GM12878 (cell line): ENCODE data around the gene WDR77. TPM values are rescaled to one million over a fixed set of nuclear protein-coding genes. Genes with fewer than 3 reads are reported as not detected.

Experiments used
- ATAC-seq: fragments of 200-7000 bp; cut with Tn5 transposase; 3 replicates; pipeline ENCODE4 v1.9.1; 2020; ENCODE audit warnings: mild to moderate bottlenecking, moderate library complexity
- BruUV-seq: library from RNA; stranded (reverse); fragments of 400-500 nt; replicated peaks from 2 replicates; lab custom pipeline; 2021; lab: Mats Ljungman, UMichigan
- CTCF ChIA-PET: fragments of 300-600 bp; sonication (Branson Sonifier 250); formaldehyde crosslinking; extraction: SDS; loops from one replicate; lab custom pipeline; 2021; ENCODE audit warnings: inconsistent platforms; lab: Yijun Ruan, JAX
- POLR2A ChIA-PET: fragments of 350-600 bp; formaldehyde crosslinking; extraction: SDS; loops from one replicate; lab custom pipeline; 2021; ENCODE audit warnings: inconsistent platforms; lab: Charles Lee
- RAD21 ChIA-PET: fragments of 300-600 bp; sonication (Branson Sonifier 250); formaldehyde crosslinking; loops from one replicate; lab custom pipeline; 2023; ENCODE audit warnings: antibody characterized with exemption; ENCODE audit not compliant: unreplicated experiment; lab: Charles Lee
- SMC1A ChIA-PET: fragments of 300-600 bp; sonication (Branson Sonifier 250); formaldehyde crosslinking; loops from one replicate; lab custom pipeline; 2023; ENCODE audit not compliant: unreplicated experiment, uncharacterized antibody; lab: Charles Lee
- DNase-seq: peaks from one replicate; pipeline ENCODE4 v3.0.0-alpha.2; 2011; ENCODE audit warnings: low read depth, low spot score
- FAIRE-seq: peaks from 3 replicates; lab custom pipeline; 2011; peaks lifted over from hg19 to GRCh38; lab: Jason Lieb, UNC
- H2AFZ ChIP-seq: 2 replicates; pipeline ENCODE4 v1.6.0; 2011; ENCODE audit warnings: low read depth, low read length, control low read depth; ENCODE audit not compliant: control insufficient read depth
- H3K27ac ChIP-seq: 2 replicates; pipeline ENCODE4 v1.5.1; 2011; ENCODE audit warnings: control low read depth; ENCODE audit not compliant: control insufficient read depth, insufficient read depth
- H3K27me3 ChIP-seq, 2 experiments: replicated peaks in 1 of 2; 2 replicates each; pipeline versions ENCODE4 v1.6.0 to v1.6.1; 2011; ENCODE audit warnings: low read length in 1 of 2; ENCODE audit not compliant: control insufficient read depth in 2 of 2, insufficient read depth in 2 of 2
- H3K36me3 ChIP-seq, 2 experiments: 2 replicates each; pipeline ENCODE4 v1.5.1; 2011; ENCODE audit warnings: low read length in 1 of 2; ENCODE audit not compliant: control insufficient read depth in 2 of 2, insufficient read depth in 2 of 2
- H3K4me1 ChIP-seq: 2 replicates; pipeline ENCODE4 v1.6.1; 2011; ENCODE audit warnings: mild to moderate bottlenecking, low read length, moderate library complexity, mixed read lengths; ENCODE audit not compliant: control insufficient read depth, insufficient read depth
- H3K4me2 ChIP-seq: 2 replicates; pipeline ENCODE4 v1.6.0; 2011; ENCODE audit warnings: control low read depth; ENCODE audit not compliant: control insufficient read depth, insufficient read depth
- H3K4me3 ChIP-seq: fragments of 200-600 bp; sonication (generic); 2 replicates; pipeline ENCODE4 v1.5.1; 2016
- H3K79me2 ChIP-seq: 2 replicates; pipeline ENCODE4 v1.6.0; 2011; ENCODE audit warnings: low read length; ENCODE audit not compliant: control insufficient read depth, insufficient read depth
- H3K9ac ChIP-seq: 2 replicates; pipeline ENCODE4 v1.8.0; 2011; ENCODE audit warnings: low read length, control low read depth, mixed read lengths; ENCODE audit not compliant: control insufficient read depth, insufficient read depth
- H3K9me3 ChIP-seq: replicated peaks from 3 replicates; pipeline ENCODE4 v1.5.1; 2011; ENCODE audit warnings: mild to moderate bottlenecking, low read length; ENCODE audit not compliant: control insufficient read depth, insufficient read depth
- H4K20me1 ChIP-seq: 2 replicates; pipeline ENCODE4 v1.6.0; 2011; ENCODE audit not compliant: control insufficient read depth, insufficient read depth
- EZH2 ChIP-seq: IDR thresholded peaks from 2 replicates; pipeline ENCODE4 v1.6.1; 2012; ENCODE audit warnings: low read depth, mild to moderate bottlenecking, control low read depth, inconsistent platforms, low read length, borderline replicate concordance; ENCODE audit not compliant: control insufficient read depth
- MTA3 ChIP-seq: IDR thresholded peaks from 2 replicates; pipeline ENCODE4 v1.6.1; 2012; ENCODE audit warnings: low read length, inconsistent platforms, borderline replicate concordance
- POLR2A ChIP-seq: IDR thresholded peaks from 2 replicates; pipeline ENCODE4 v1.6.1; 2011; ENCODE audit warnings: low read depth, mild to moderate bottlenecking, low read length
- RUNX3 ChIP-seq: IDR thresholded peaks from 2 replicates; pipeline ENCODE4 v1.6.1; 2012; ENCODE audit warnings: low read length, inconsistent platforms
- SIX5 ChIP-seq: IDR thresholded peaks from 2 replicates; pipeline ENCODE4 v1.6.1; 2011; ENCODE audit warnings: mild to moderate bottlenecking, low read depth, low read length, moderate library complexity; ENCODE audit not compliant: severe bottlenecking
- TBL1XR1 ChIP-seq: IDR thresholded peaks from 2 replicates; pipeline ENCODE4 v1.6.1; 2012; ENCODE audit warnings: low read depth, low read length, improper control_type of control experiment
- WGBS: methylation state at CpG from one replicate; pipeline ENCODE4 v1.1.6; 2016; ENCODE audit warnings: low lambda C conversion rate; ENCODE audit not compliant: insufficient replicate concordance, insufficient coverage; ENCODE audit errors: missing lambda C conversion rate; 5-methylcytosine and 5-hydroxymethylcytosine counted together
- in situ Hi-C: fragments of 300-500 bp; cut with MboI; formaldehyde crosslinking; loops from 9 replicates; pipeline ENCODE4 v1.14.3; 2018; ENCODE audit warnings: mixed read lengths
- intact Hi-C: fragments of 100-400 bp; cut with micrococcal nuclease; formaldehyde crosslinking; loops from one replicate; pipeline ENCODE4 v1.14.2; 2022; ENCODE audit not compliant: unreplicated experiment
- polyA plus RNA-seq, 11 experiments: library from polyadenylated mRNA; depleted of rRNA in 4 of 11; unstranded in 6 of 11; stranded (reverse) in 5 of 11; fragments of >200 nt; fragmentation: Nextera tagmentation in 4 of 11; fragmentation: Illumina TruSeq in 1 of 11; extraction: Ambion mirVana in 4 of 11; extraction: Trizol in 1 of 11; gene quantifications; 1 replicate in 1 of 11; 2 replicates in 10 of 11; pipeline versions ENCODE4 v1.2.1 to v1.2.3, GENCODE V29; 2011 to 2016; ENCODE audit warnings: inconsistent platforms in 2 of 11, missing spikeins in 2 of 11, low read depth in 1 of 11
- total RNA-seq, 4 experiments: library from RNA; depleted of rRNA in 3 of 4; stranded (reverse); fragments of >200 nt in 3 of 4; fragmentation: Illumina TruSeq in 1 of 4; extraction: Trizol in 1 of 4; gene quantifications; 2 replicates each; pipeline versions ENCODE4 v1.2.1 to v1.2.3, GENCODE V29; 2013 to 2021
- TF ChIP-seq, protein P1 (sequence below): fragments of 450-650 bp; IDR thresholded peaks from 2 replicates; pipeline ENCODE4 v1.6.1; 2016; ENCODE audit warnings: mild to moderate bottlenecking

Gene WDR77
- total and polyA plus RNA-seq, 10 of the 15 experiments (the other 5 are each of a cell fraction or from before 2014, with no cell fraction given), result 12.7 to 167 (median 67.1) TPM

DNA sequence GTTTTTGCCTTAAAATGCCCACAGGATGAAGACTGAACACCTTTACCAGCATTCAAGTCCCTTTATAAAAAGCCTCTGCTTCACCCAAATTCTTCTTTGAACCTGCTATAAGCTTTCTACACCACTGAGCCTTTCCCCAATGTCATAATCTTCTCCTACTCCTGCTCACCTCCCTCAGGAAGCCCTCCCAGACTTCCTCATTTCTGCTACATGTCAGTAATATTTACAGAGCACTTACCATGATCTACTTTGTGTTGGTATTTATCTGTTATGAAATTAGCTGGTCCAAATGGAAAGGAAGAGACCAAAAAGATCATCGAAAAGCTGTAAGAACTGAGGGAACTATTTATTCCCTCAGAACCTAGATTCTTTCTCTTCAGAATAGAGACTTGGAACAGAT, 30.0 kb downstream of the WDR77 start:
- Histone ChIP-seq H4K20me1 (no peaks in the 10 kb centered on the region; the same call in 1 of the 2 replicates), H3K4me3 (no peak overlapping the region), H3K4me1 (no peaks in the 10 kb centered on the region)
- SMC1A ChIA-PET, result no interaction called here
- DNase-seq, result no peak
- intact Hi-C loops, result loop anchor here (10.0 kb wide), 1 partner anchor 56 kb away; the partner anchor contains the start of gene C1orf162
- TF ChIP-seq POLR2A, result no peak
- TF ChIP-seq, protein P1, sequence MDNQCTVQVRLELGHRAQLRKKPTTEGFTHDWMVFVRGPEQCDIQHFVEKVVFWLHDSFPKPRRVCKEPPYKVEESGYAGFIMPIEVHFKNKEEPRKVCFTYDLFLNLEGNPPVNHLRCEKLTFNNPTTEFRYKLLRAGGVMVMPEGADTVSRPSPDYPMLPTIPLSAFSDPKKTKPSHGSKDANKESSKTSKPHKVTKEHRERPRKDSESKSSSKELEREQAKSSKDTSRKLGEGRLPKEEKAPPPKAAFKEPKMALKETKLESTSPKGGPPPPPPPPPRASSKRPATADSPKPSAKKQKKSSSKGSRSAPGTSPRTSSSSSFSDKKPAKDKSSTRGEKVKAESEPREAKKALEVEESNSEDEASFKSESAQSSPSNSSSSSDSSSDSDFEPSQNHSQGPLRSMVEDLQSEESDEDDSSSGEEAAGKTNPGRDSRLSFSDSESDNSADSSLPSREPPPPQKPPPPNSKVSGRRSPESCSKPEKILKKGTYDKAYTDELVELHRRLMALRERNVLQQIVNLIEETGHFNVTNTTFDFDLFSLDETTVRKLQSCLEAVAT, result no peak
- TF ChIP-seq, all 136 proteins: peak for 0
- H3K9me3 ChIP-seq, result no peaks in the 10 kb centered on the region
- FAIRE-seq (no peak), ATAC-seq (no peak)
- ChIA-PET POLR2A (no interaction called here), CTCF (no interaction called here), RAD21 (no interaction called here)
- H3K9ac ChIP-seq, result no peak overlapping the region
- in situ Hi-C loops, result no loop called here
- no peaks in the 10 kb centered on the region for H3K27me3 ChIP-seq
- WGBS, result 93% methylated on average over 1 of the region's 1 CpG
- H3K27ac ChIP-seq, result no peak overlapping the region
- H3K79me2 ChIP-seq, result no peaks in the 10 kb centered on the region
- H3K36me3 ChIP-seq, result no peaks in the 10 kb centered on the region
- H2AFZ ChIP-seq, result no peak overlapping the region
- H3K4me2 ChIP-seq, result no peak overlapping the region
- BruUV-seq, result no TSS peak

DNA sequence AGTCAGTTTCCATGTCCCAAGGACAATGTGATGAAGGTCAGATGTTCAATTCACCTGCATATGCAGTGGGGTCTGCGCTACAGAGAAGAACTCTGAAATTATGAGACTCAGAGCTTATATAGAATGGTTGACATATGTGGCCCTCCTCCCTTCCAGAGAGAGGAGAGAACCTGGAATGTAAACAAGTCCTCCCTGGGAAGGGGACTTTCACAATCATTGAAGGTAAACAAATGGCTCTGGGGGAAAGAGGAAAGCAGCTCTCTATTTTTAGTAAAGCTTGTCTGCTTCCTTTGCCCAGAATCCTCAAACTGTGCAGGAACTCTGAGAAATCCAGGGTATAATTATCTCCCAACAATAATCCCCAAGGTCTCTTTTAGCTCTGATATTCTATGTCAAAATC, 31.3 kb downstream of the WDR77 start:
- BruUV-seq, result no TSS peak
- DNase-seq (no peak), ATAC-seq (no peak), FAIRE-seq (no peak)
- H3K27me3 ChIP-seq, result no peaks in the 10 kb centered on the region
- H3K36me3 ChIP-seq, result no peaks in the 10 kb centered on the region
- in situ Hi-C loops (no loop called here), intact Hi-C loops (loop anchor here (10.0 kb wide), 1 partner anchor 57 kb away; the partner anchor contains the start of gene C1orf162)
- TF ChIP-seq EZH2 (no peak), SIX5 (no peak), MTA3 (no peak), RUNX3 (no peak), TBL1XR1 (no peak)
- no peaks in the 10 kb centered on the region for H4K20me1 ChIP-seq
- H3K27ac ChIP-seq, result no peak overlapping the region
- H3K9me3 ChIP-seq, result no peaks in the 10 kb centered on the region
- no peaks in the 10 kb centered on the region for H3K79me2 ChIP-seq
- ChIA-PET RAD21 (no interaction called here), CTCF (interaction anchor here (1.8 to 2.0 kb wide), 2 partner anchors 10 to 17 kb away, joined by 4 to 8 read pairs; no protein-coding TSS in a partner anchor), POLR2A (no interaction called here), SMC1A (interaction anchor here (1.0 to 1.5 kb wide), 4 partner anchors 16 to 386 kb away, joined by 3 to 5 read pairs (median 3); no protein-coding TSS in a partner anchor)
- H2AFZ ChIP-seq, result no peak overlapping the region
- 96% methylated on average over 1 of the region's 1 CpG for WGBS
- H3K4me2 ChIP-seq, result no peak overlapping the region
- H3K4me1 ChIP-seq, result no peaks in the 10 kb centered on the region
- no peak overlapping the region for H3K4me3 ChIP-seq
- H3K9ac ChIP-seq, result no peak overlapping the region
